SH-SY5Y (cell line): ENCODE results near the gene WDR48.

Experiments
- GATA2 ChIP-seq: IDR thresholded peaks from 2 replicates; pipeline ENCODE4 v1.6.1; 2011; ENCODE audit warnings: mild to moderate bottlenecking, low read depth, low read length
- GATA3 ChIP-seq: IDR thresholded peaks from 2 replicates; pipeline ENCODE4 v1.6.1; 2011; ENCODE audit warnings: low read depth, mild to moderate bottlenecking, low read length, moderate library complexity

DNA sequence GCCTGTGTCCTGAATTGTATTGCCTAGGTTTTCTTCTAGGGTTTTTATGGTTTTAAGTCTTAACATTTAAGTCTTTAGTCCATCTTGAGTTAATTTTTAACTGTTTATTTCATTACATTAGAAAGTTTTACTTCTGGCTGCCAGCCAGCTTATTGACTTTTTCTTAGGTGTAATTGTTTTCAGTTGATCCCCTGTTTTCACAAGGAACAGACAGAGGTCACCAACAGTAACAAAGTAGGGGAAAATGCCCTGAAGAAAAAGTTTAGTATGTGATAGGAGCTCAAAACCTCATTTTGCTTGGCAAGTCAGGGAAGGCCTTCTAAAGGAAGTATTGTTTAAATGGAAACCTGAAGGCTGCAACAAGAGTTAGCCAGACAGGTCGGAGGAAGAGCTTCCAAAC is 10.4 kb downstream of the WDR48 start:
- TF ChIP-seq GATA2: no peak
- TF ChIP-seq GATA3: no peak
